ENCODE data around the gene CCDC92. TPM values are rescaled to one million over a fixed set of nuclear protein-coding genes. Genes with fewer than 3 reads are reported as not detected.
A peak's percentile ranks its signal among the peaks of the same experiment; 100 is the strongest.

The CCDC92 gene
- polyA plus RNA-seq, 3 donors, result 44.6 to 51.9 (median 48.4) TPM

DNA sequence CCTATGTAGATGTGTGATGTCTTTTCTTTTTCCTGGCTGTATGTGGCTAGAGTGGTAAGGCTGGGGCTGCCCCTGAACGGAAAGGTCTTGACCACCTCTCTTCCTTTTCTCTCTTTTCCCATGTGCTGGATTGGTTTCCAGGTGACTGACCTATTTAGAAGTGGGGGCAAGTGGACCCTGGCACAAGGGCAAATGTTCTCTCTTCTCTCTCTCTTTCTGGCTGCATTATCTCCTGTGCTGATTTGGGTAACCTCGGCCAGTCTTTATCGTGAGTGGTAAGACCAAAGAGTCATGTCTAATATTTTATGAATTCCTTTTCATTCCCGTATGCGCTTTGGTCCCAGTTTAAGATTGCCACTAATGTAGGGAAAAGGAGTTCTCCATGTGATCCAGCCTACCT lies 16.5 kb upstream of the CCDC92 start:
- DNase-seq (ENCODE audit: extremely low read depth in 1 of 11, low read depth in 9 of 11, low spot score in 4 of 11), result no peak

GRCh38 chr12:123987022-123987421 lies 14.4 kb upstream of the CCDC92 start:
- no peak for DNase-seq (ENCODE audit: extremely low read depth in 1 of 11, low read depth in 9 of 11, low spot score in 4 of 11)

DNA sequence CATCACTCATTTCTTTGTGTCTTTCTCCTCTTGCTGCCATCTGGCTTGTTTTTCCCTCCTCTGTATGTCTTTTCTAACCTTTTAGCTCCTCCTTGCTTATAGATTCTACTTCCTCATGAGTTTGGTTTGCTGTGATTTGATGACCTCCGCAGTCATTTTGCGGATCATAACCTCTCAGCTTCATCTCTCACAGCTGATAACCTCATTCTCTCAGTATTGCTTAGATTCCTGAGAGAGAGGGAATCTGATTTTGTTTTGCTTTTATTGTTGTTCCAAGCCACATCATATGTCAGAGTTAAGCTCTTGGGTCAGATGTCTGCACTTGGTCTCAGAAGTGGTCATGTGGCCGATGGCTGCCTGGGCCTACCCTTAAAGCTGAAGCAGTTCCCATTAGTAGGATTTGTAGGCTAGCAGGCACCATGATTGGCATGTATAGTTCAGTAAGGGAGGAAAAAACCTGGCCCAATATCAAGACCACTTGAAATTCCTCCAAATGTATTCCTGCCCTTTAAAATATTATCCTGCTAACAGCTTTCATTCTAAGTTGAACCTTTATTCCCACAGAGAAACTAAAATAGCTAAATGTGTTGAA lies 13.8 kb upstream of the CCDC92 start:
- no peak for DNase-seq (ENCODE audit: extremely low read depth in 1 of 11, low read depth in 9 of 11, low spot score in 4 of 11)

GRCh38 chr12:123984903-123985302 lies 12.3 kb upstream of the CCDC92 start:
- DNase-seq (ENCODE audit: extremely low read depth in 1 of 11, low read depth in 9 of 11, low spot score in 4 of 11), result no peak

- peak in 8 of 11 donors; percentile 20 to 68 (median 40) for DNase-seq (ENCODE audit: extremely low read depth in 1 of 11, low read depth in 9 of 11, low spot score in 4 of 11)
Measured at GRCh38 chr12:123983822-123984485, 11.3 kb upstream of the CCDC92 start.

GRCh38 chr12:123982269-123982668 lies 9.6 kb upstream of the CCDC92 start:
- DNase-seq (ENCODE audit: extremely low read depth in 1 of 11, low read depth in 9 of 11, low spot score in 4 of 11), result no peak

DNA sequence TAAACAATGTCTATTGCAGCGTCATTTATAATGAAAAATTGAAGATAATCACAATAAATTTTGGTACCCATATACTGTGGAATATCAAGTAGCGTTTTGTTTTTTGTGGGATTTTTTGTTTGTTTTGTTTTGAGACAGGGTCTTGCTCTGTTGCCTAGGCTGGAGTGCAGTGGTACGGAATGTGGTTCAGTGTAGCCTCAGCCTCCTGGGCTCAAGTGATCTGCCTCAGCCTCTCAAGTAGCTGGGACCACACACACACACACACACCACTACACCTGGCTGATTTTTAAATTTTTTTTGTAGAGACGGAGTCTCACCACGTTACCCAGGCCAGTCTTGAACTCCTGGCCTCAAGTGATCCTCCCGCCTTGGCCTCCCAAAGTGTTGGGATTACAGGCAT lies 6.9 kb upstream of the CCDC92 start:
- no peak for DNase-seq (ENCODE audit: extremely low read depth in 1 of 11, low read depth in 9 of 11, low spot score in 4 of 11)

- DNase-seq (ENCODE audit: extremely low read depth in 1 of 11, low read depth in 9 of 11, low spot score in 4 of 11), result no peak
Measured at GRCh38 chr12:123976227-123976826, 3.7 kb upstream of the CCDC92 start.

- peak in 4 of 11 donors; percentile 20 to 31 (median 24) for DNase-seq (ENCODE audit: extremely low read depth in 1 of 11, low read depth in 9 of 11, low spot score in 4 of 11)
Measured at GRCh38 chr12:123973552-123974341, 1.1 kb upstream of the CCDC92 start.

DNA sequence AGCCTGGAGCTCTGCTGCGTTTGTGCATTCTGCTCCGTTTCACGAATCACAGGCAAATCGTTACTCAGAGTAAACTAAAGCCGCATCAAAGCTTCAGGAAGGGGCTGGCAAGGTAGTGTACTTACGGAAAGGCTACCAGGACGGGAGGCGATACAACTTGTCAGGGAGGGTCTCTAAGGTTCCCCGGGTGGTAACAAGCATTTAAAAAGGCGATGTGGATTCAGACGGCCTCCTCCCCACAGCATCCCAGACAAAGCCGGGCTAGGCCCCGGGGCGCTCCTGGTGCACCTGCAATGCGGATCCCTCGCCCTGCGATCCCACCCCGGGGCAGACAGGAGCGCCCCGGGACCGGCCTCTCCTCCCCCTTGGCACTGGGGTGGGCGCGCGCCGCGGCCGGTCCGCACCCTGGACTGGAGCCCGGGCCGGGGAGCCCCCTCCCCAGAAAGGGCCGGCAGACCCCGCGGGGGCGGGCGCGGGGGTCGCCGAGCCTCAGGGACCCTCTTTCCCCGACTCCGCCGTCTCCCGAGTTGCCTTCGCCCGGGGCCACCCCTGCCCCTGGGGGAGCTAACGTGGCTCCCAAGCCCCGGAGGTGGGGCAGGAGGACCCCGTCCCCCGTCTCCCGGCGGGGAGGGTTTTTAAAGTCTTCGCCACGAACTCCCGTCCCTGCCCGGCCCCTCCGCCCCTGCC lies 718 bp downstream of the CCDC92 start:
- DNase-seq (ENCODE audit: extremely low read depth in 1 of 11, low read depth in 9 of 11, low spot score in 4 of 11), result peak in 6 of 11 donors; percentile 23 to 44 (median 35)

GRCh38 chr12:123971449-123971769 lies 1.2 kb downstream of the CCDC92 start:
- DNase-seq (ENCODE audit: extremely low read depth in 1 of 11, low read depth in 9 of 11, low spot score in 4 of 11), result no peak

- DNase-seq (ENCODE audit: extremely low read depth in 1 of 11, low read depth in 9 of 11, low spot score in 4 of 11), result no peak
Measured at GRCh38 chr12:123967121-123967586, 5.5 kb downstream of the CCDC92 start.

GRCh38 chr12:123966596-123966995 lies 6.0 kb downstream of the CCDC92 start:
- no peak for DNase-seq (ENCODE audit: extremely low read depth in 1 of 11, low read depth in 9 of 11, low spot score in 4 of 11)

DNA sequence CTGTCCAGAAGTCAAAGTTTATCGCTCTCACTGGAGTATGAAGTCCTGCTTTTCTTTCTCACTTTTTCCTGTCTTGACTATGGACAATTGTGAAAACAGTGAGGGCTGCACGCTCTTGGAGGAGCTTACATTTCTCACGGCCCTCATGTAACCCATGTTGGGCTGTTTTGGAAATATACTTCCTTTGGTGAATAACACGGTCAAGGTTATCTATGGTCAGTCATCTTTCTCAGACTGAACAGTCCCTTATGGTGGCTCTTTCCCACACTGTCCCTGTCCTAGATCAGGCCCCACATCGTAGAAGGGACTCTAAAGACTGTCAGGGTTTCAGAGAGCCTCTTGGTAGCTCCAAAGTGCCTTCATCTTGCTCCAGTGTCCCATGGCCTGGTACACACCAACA lies 7.2 kb downstream of the CCDC92 start:
- no peak for DNase-seq (ENCODE audit: extremely low read depth in 1 of 11, low read depth in 9 of 11, low spot score in 4 of 11)

DNA sequence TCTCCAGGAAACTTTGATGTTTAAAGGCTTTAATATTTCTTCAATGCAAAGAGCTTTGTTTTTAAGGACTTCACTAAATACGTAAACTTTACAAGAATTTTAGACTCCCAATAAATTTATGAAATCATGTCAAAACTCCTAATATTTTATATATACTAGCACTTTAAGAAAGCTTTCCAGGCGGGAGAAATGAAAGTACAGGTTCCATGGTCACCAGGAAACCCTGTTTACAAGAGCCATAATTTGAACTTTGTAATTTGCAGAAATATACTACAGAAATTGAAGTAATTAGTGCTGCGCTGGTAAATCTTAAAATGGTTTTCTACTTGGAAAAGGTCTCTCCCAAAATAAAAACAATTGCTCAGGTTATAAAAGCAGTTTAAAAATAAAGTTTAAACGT lies 8.8 kb downstream of the CCDC92 start:
- no peak for DNase-seq (ENCODE audit: extremely low read depth in 1 of 11, low read depth in 9 of 11, low spot score in 4 of 11)

- DNase-seq (ENCODE audit: extremely low read depth in 1 of 11, low read depth in 9 of 11, low spot score in 4 of 11), result no peak
Measured at GRCh38 chr12:123962513-123962912, 10.1 kb downstream of the CCDC92 start.

DNA sequence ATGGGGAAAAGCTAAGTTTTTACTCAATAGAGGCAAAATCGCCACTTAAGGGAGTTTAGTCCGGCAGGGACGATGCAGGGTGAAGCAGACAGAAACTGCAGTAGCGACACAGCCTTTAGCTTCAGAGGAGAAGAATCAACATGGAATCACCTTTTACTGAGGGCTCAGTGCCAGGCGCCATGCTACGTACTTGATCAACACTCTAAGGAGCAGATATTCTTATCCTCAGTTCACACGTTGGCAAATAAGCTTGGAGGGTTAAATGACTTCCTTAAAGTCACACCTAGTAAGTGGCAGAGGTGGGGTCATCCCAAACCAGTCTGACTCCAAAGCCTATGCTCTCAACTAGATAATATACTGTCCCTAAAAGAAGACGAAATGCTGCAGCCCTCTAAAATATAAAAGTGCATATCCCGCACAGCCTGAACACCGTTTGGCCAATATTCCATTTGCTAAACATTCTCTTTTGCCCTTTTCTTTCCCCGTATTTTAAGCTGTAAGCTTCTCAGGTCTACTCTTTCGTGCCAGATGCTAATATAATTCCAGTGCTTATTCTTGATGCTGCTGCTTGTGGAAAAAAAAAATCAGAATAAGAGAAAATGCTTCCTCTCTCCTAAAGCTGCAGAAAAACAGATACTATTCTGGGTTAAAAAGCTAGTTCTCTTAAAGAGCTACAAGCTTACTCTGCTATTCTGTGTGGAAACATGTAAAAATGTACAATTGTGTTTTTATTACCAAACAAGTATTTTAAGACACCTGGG lies 10.9 kb downstream of the CCDC92 start:
- DNase-seq (ENCODE audit: extremely low read depth in 1 of 11, low read depth in 9 of 11, low spot score in 4 of 11), result no peak

DNA sequence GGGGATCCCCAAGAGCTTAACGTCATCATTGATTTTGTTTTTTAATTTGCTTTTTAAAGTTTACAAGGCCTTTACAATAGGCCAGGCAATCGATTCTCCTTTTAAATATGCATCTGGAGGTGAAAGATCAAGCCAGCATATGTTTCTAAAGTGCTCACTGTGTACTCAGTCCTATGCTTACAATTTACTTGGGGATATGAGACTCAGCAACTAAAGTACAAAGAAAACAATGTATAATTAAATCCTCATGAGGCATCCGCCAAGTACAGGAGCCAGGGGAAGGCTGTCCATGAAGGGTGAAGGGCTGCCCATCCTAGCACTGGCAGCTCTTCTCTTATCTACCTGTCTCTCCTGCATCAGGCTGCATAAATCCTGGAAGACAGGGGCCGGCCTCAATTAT lies 11.8 kb downstream of the CCDC92 start:
- DNase-seq (ENCODE audit: extremely low read depth in 1 of 11, low read depth in 9 of 11, low spot score in 4 of 11), result no peak

Measured in renal cortex interstitium (tissue), 11 donors.